Measurements from ENCODE around the gene HTR2B. TPM values are rescaled to one million over a fixed set of nuclear protein-coding genes. Genes with fewer than 3 reads are reported as not detected.

Gene HTR2B
- total RNA-seq, 5 donors from 2014 or later (not counting 1 experiment from before 2014, with no cell fraction given): 0.38 TPM; not detected in 4

DNA sequence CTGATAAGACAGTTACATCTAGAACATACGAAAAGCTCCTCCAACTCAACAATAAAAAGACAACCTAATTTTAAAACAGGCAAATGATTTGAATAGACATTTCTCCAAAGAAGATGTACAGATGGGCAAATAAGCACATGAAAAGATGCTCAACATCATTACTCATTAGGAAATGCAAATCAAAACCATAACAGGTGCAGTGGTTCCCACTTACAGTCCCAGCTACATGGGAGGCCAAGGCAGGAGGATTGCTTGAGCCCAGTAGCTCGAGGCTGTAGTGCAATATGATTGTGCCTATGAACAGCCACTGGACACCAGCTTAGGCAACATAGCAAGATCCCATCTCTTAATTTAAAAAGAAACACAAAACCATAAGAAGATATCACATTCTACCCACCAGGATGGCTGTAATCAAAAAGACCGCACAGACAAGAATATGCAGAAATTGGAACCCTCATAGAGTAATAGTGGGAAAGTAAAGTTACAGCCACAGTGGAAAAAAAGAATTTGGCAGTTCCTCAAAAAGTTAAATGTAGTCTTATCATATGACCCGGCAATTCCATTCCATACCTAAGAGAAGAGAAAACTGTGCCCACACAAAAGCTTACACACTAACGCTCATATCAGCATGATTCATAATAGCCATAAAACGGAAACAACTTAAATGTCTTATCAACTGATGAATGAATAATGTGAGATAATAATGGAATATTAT is 43.1 kb upstream of the HTR2B start:
- POLR2A ChIA-PET: interaction anchor here in 1 of 2 donors (0.5 kb wide), 1 partner anchor 1556 kb away, joined by 6 read pairs; no protein-coding TSS in a partner anchor
- WGBS (ENCODE audit: insufficient coverage): no CpG with 5 or more reads among the region's 6 CpGs

DNA sequence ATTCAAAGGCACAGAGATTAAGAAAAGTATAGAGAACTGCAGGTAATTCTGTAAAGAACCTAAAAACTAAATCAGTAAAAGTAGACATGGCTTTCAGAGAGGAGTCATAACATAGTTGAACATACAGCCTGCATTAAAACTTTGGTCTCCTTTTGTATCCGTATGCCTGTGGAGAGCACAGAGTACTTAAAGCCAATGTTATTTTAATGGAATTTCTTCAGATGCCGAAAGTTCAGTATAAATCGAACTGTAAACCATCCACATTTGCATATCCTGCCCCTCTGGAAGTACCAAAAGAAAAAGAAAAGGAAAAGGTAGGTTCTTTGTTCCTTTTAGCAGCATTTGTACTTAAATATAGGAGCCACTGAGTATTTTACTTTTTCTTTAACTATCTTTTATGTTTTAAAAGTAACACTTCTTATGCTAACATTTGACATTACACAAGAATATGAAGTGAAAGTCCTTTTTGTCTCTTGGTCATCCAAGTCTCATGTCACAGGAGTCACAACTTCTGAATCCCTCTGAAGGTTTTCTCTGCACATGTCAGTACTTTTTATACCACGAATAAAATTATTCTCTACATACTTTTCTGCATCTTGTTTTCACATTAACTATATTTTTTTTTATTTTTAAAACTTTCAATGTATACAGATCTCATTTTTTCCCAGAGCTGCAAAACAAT is 38.7 kb upstream of the HTR2B start:
- CTCF ChIA-PET: interaction anchor here in 1 of 2 donors (0.7 kb wide), 1 partner anchor 34 kb away, joined by 3 read pairs; no protein-coding TSS in a partner anchor
- Mint-ChIP-seq H3K9me3 (no peaks in the 10 kb centered on the region), H3K4me1 (peaks cover 0 to 16% (median 16%) of the 10 kb centered on the region in 3 donors), H3K27me3 (no peaks in the 10 kb centered on the region), H3K27ac (no peak overlapping the region), H3K4me3 (no peak overlapping the region), H3K36me3 (peaks cover 52% of the 10 kb centered on the region)
- WGBS (ENCODE audit: insufficient coverage): 100% methylated on average over 1 of the region's 4 CpGs
- Histone ChIP-seq H3K9me3 (no peaks in the 10 kb centered on the region), H3K4me3 (ENCODE audit: control insufficient read depth in 1 of 2, extremely low read depth in 1 of 2, low read length in 1 of 2) (no peak overlapping the region), H3K27ac (ENCODE audit: low read length) (no peak overlapping the region), H3K27me3 (replicated peaks in 1 of 2; ENCODE audit: control insufficient read depth in 2 of 2, extremely low read depth in 1 of 2, insufficient read depth in 2 of 2, low read length in 1 of 2) (no peaks in the 10 kb centered on the region), H3K4me1 (ENCODE audit: control insufficient read depth in 1 of 2, extremely low read depth in 1 of 2, insufficient read depth in 2 of 2, low read length in 2 of 2) (peaks cover 0 to 5% of the 10 kb centered on the region in 2 experiments), H3K36me3 (ENCODE audit: control insufficient read depth in 2 of 2, extremely low read depth in 1 of 2, insufficient read depth in 1 of 2, low read length in 1 of 2) (peaks cover 7 to 39% of the 10 kb centered on the region in 2 donors)
- DNase-seq (no peak), ATAC-seq (replicated peaks in 1 of 4) (no peak)
- POLR2A ChIA-PET: no interaction called here

More for the DNA sequence above, 43.1 kb upstream of the HTR2B start:
- no peak for DNase-seq
- no peaks in the 10 kb centered on the region for H3K9me3 ChIP-seq
- Mint-ChIP-seq H3K27ac (no peak overlapping the region), H3K36me3 (peaks cover 76% of the 10 kb centered on the region), H3K4me1 (no peaks in the 10 kb centered on the region), H3K4me3 (no peak overlapping the region), H3K27me3 (no peaks in the 10 kb centered on the region), H3K9me3 (no peaks in the 10 kb centered on the region)
- H3K27ac ChIP-seq (ENCODE audit: low read length): no peak overlapping the region
- H3K27me3 ChIP-seq (replicated peaks in 1 of 2; ENCODE audit: control insufficient read depth in 2 of 2, extremely low read depth in 1 of 2, insufficient read depth in 2 of 2, low read length in 1 of 2): no peaks in the 10 kb centered on the region
- H3K4me3 ChIP-seq (ENCODE audit: control insufficient read depth in 1 of 2, extremely low read depth in 1 of 2, low read length in 1 of 2): no peak overlapping the region
- CTCF ChIA-PET: no interaction called here
- ATAC-seq (replicated peaks in 1 of 4): no peak
- H3K36me3 ChIP-seq (ENCODE audit: control insufficient read depth in 2 of 2, extremely low read depth in 1 of 2, insufficient read depth in 1 of 2, low read length in 1 of 2): peaks cover 7 to 72% of the 10 kb centered on the region in 2 donors
- H3K4me1 ChIP-seq (ENCODE audit: control insufficient read depth in 1 of 2, extremely low read depth in 1 of 2, insufficient read depth in 2 of 2, low read length in 2 of 2): no peaks in the 10 kb centered on the region

DNA sequence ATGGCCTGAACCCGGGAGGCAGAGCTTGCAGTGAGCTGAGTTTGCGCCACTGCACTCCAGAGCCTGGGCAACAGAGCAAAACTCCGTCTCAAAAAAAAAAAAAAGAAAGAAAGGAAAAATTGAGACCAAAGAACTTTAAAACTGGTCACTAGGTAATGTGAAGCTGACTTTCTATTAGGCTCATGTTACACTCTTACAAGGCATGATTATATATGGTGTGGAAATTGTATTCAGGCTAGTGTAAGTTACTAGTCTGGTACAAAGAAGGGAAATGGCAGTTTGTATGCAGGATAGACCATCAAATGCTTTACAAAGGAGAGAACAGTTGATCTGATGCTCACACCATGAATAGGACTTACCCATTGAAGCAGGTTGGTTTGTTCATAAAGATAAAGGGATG is 38.2 kb upstream of the HTR2B start:
- Mint-ChIP-seq H3K4me3 (no peak overlapping the region), H3K27ac (no peak overlapping the region), H3K9me3 (no peaks in the 10 kb centered on the region), H3K36me3 (peaks cover 46% of the 10 kb centered on the region), H3K4me1 (peaks cover 0 to 16% (median 16%) of the 10 kb centered on the region in 3 donors), H3K27me3 (no peaks in the 10 kb centered on the region)
- H3K4me1 ChIP-seq (ENCODE audit: control insufficient read depth in 1 of 2, extremely low read depth in 1 of 2, insufficient read depth in 2 of 2, low read length in 2 of 2): peaks cover 0 to 5% of the 10 kb centered on the region in 2 experiments
- no peaks in the 10 kb centered on the region for H3K9me3 ChIP-seq
- H3K27me3 ChIP-seq (replicated peaks in 1 of 2; ENCODE audit: control insufficient read depth in 2 of 2, extremely low read depth in 1 of 2, insufficient read depth in 2 of 2, low read length in 1 of 2): no peaks in the 10 kb centered on the region
- DNase-seq (no peak), ATAC-seq (replicated peaks in 1 of 4) (no peak)
- POLR2A ChIA-PET: no interaction called here
- H3K36me3 ChIP-seq (ENCODE audit: control insufficient read depth in 2 of 2, extremely low read depth in 1 of 2, insufficient read depth in 1 of 2, low read length in 1 of 2): peaks cover 7 to 35% of the 10 kb centered on the region in 2 donors
- no CpG with 5 or more reads among the region's 3 CpGs for WGBS (ENCODE audit: insufficient coverage)
- no peak overlapping the region for H3K27ac ChIP-seq (ENCODE audit: low read length)
- CTCF ChIA-PET: interaction anchor here in 1 of 2 donors (0.7 kb wide), 1 partner anchor 33 kb away, joined by 3 read pairs; no protein-coding TSS in a partner anchor
- no peak overlapping the region for H3K4me3 ChIP-seq (ENCODE audit: control insufficient read depth in 1 of 2, extremely low read depth in 1 of 2, low read length in 1 of 2)

DNA sequence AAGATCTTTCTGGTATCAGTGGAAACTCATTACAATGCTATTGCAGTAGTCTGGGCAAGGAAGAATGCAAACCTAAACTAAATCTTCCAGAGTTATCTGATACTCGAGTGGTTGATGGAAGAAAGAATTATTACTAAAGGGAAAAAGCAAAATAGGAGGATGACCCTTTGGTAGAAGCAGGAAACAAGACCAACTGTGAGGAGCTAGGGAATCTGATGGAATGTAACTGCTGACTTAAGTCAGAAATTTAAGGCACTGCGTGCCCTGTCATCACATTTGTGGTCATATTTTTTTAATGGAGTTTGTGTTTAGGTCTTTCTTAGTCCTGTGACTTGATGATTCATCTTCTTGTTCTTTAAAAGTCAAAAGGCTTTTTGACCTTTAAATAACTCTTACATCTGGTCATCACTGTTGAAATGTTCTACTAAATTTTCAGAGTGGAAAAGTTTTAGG is 37.1 kb upstream of the HTR2B start:
- no peak overlapping the region for H3K27ac Mint-ChIP-seq
- Histone ChIP-seq H3K27ac (ENCODE audit: low read length) (no peak overlapping the region), H3K9me3 (no peaks in the 10 kb centered on the region), H3K4me1 (ENCODE audit: control insufficient read depth in 1 of 2, extremely low read depth in 1 of 2, insufficient read depth in 2 of 2, low read length in 2 of 2) (peaks cover 0 to 5% of the 10 kb centered on the region in 2 experiments), H3K36me3 (ENCODE audit: control insufficient read depth in 2 of 2, extremely low read depth in 1 of 2, insufficient read depth in 1 of 2, low read length in 1 of 2) (peaks cover 4 to 26% of the 10 kb centered on the region in 2 donors), H3K4me3 (ENCODE audit: control insufficient read depth in 1 of 2, extremely low read depth in 1 of 2, low read length in 1 of 2) (no peak overlapping the region), H3K27me3 (replicated peaks in 1 of 2; ENCODE audit: control insufficient read depth in 2 of 2, extremely low read depth in 1 of 2, insufficient read depth in 2 of 2, low read length in 1 of 2) (no peaks in the 10 kb centered on the region)
- CTCF ChIA-PET: no interaction called here
- DNase-seq: no peak
- whole genome bisulfite sequencing (ENCODE audit: insufficient coverage): no CpG with 5 or more reads among the region's 2 CpGs
- H3K36me3 Mint-ChIP-seq: peaks cover 39% of the 10 kb centered on the region
- H3K4me3 Mint-ChIP-seq: no peak overlapping the region
- H3K4me1 Mint-ChIP-seq: peaks cover 0 to 16% (median 16%) of the 10 kb centered on the region in 3 donors
- ATAC-seq (replicated peaks in 1 of 4): no peak
- no peaks in the 10 kb centered on the region for H3K27me3 Mint-ChIP-seq
- POLR2A ChIA-PET: interaction anchor here in 1 of 2 donors (0.6 kb wide), 1 partner anchor 11 kb away, joined by 8 read pairs; no protein-coding TSS in a partner anchor
- H3K9me3 Mint-ChIP-seq: no peaks in the 10 kb centered on the region

DNA sequence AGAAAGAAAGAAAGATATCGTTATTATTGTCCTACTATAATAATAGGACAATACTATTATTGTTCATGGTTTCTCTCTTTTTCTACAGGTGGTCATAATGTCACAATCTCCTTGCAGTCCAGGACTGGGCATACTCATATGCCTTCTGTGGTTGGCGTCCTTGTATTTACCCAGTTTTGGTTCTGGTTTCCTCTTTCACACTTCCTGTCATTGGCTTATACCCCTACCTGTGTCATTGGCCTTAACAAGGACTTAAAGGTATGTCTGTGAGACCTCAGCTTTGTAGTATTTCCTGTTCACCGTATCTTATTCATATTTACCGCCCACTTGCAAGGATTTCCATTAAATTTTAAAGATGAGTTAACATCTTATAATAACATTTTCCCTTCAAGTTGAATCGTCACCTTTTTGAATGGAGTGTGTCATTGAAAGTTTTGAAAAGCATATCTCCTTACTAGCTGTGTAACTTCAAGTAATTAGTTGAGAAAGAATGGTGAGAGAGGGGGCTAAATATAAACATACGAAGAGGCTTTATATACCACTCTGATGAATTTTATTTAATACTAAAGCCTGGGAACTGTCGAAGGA is 36.5 kb upstream of the HTR2B start:
- no peaks in the 10 kb centered on the region for H3K27me3 Mint-ChIP-seq
- H3K4me1 ChIP-seq (ENCODE audit: control insufficient read depth in 1 of 2, extremely low read depth in 1 of 2, insufficient read depth in 2 of 2, low read length in 2 of 2): peaks cover 0 to 5% of the 10 kb centered on the region in 2 experiments
- no peak overlapping the region for H3K4me3 Mint-ChIP-seq
- H3K4me3 ChIP-seq (ENCODE audit: control insufficient read depth in 1 of 2, extremely low read depth in 1 of 2, low read length in 1 of 2): no peak overlapping the region
- H3K36me3 Mint-ChIP-seq: peaks cover 34% of the 10 kb centered on the region
- WGBS (ENCODE audit: insufficient coverage): no CpG with 5 or more reads among the region's 7 CpGs
- POLR2A ChIA-PET: interaction anchor here in 1 of 2 donors (0.6 kb wide), 1 partner anchor 328 kb away, joined by 5 read pairs; no protein-coding TSS in a partner anchor
- H3K9me3 Mint-ChIP-seq: no peaks in the 10 kb centered on the region
- no peaks in the 10 kb centered on the region for H3K9me3 ChIP-seq
- CTCF ChIA-PET: no interaction called here
- H3K4me1 Mint-ChIP-seq: peaks cover 0 to 16% (median 16%) of the 10 kb centered on the region in 3 donors
- H3K27ac Mint-ChIP-seq: peak overlapping the region in 1 of 2 donors; percentile 41
- ATAC-seq (replicated peaks in 1 of 4) (peak in 2 of 4 experiments; percentile 45 to 48), DNase-seq (no peak)
- peaks cover 0 to 20% of the 10 kb centered on the region in 2 donors for H3K36me3 ChIP-seq (ENCODE audit: control insufficient read depth in 2 of 2, extremely low read depth in 1 of 2, insufficient read depth in 1 of 2, low read length in 1 of 2)
- no peaks in the 10 kb centered on the region for H3K27me3 ChIP-seq (replicated peaks in 1 of 2; ENCODE audit: control insufficient read depth in 2 of 2, extremely low read depth in 1 of 2, insufficient read depth in 2 of 2, low read length in 1 of 2)
- H3K27ac ChIP-seq (ENCODE audit: low read length): no peak overlapping the region

DNA sequence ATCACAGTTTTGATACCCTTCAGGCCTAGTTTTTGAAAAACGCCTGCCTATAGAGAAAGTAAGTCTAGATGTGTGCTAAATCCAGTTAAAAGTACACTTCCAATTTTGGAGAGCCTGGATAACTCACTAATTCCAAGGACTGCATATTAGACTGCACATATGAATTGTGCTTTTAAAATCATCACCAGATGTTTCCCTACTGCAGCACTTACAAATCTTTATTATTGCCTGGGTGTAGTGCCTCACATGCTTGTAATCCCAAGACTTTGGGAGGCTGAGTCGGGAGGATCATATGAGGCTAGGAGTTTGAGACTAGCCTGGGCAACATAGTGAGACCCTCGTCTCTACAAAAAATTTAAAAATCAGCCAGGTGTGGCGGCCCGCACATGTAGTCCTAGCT is 35.9 kb upstream of the HTR2B start:
- Histone ChIP-seq H3K27ac (ENCODE audit: low read length) (no peak overlapping the region), H3K4me1 (ENCODE audit: control insufficient read depth in 1 of 2, extremely low read depth in 1 of 2, insufficient read depth in 2 of 2, low read length in 2 of 2) (peaks cover 0 to 5% of the 10 kb centered on the region in 2 experiments), H3K4me3 (ENCODE audit: control insufficient read depth in 1 of 2, extremely low read depth in 1 of 2, low read length in 1 of 2) (no peak overlapping the region), H3K36me3 (ENCODE audit: control insufficient read depth in 2 of 2, extremely low read depth in 1 of 2, insufficient read depth in 1 of 2, low read length in 1 of 2) (peaks cover 0 to 14% of the 10 kb centered on the region in 2 donors), H3K9me3 (no peaks in the 10 kb centered on the region), H3K27me3 (replicated peaks in 1 of 2; ENCODE audit: control insufficient read depth in 2 of 2, extremely low read depth in 1 of 2, insufficient read depth in 2 of 2, low read length in 1 of 2) (no peaks in the 10 kb centered on the region)
- no peaks in the 10 kb centered on the region for H3K9me3 Mint-ChIP-seq
- peaks cover 30% of the 10 kb centered on the region for H3K36me3 Mint-ChIP-seq
- no peak for DNase-seq
- ChIA-PET CTCF (no interaction called here), POLR2A (no interaction called here)
- H3K27ac Mint-ChIP-seq: no peak overlapping the region
- peaks cover 0 to 16% (median 16%) of the 10 kb centered on the region in 3 donors for H3K4me1 Mint-ChIP-seq
- no peak for ATAC-seq (replicated peaks in 1 of 4)
- H3K4me3 Mint-ChIP-seq: no peak overlapping the region
- 100% methylated on average over 4 of the region's 5 CpGs for WGBS (ENCODE audit: insufficient coverage)
- no peaks in the 10 kb centered on the region for H3K27me3 Mint-ChIP-seq
